GM19099 (cell line): ENCODE results near the gene HBEGF.

Experiments used
- POLR2A ChIP-seq: IDR thresholded peaks from 3 replicates; pipeline ENCODE4 v1.6.1; 2011; ENCODE audit warnings: low read depth; ENCODE audit not compliant: insufficient read length; ENCODE audit errors: extremely low read depth

HBEGF gene

DNA sequence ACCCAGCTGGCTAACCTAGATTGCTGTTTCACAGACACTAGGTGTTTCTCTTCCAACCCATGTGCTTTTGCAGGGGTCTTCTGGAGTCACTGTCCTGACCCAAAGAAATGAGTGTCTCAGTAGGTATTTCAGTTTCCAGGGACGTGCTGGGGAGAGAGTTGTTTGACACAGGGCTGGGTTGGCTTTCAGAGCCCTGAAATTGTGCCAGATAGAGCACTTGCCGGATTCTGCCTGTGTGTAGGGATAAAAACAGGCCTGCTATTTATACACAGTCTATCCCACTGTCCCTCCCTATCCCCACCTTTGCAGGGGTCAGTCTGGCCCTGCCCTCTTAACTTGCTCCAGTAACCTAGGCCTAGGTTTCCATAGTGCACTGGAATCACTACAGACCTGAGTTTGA is 957 bp upstream of the HBEGF start:
- no peak for TF ChIP-seq POLR2A

DNA sequence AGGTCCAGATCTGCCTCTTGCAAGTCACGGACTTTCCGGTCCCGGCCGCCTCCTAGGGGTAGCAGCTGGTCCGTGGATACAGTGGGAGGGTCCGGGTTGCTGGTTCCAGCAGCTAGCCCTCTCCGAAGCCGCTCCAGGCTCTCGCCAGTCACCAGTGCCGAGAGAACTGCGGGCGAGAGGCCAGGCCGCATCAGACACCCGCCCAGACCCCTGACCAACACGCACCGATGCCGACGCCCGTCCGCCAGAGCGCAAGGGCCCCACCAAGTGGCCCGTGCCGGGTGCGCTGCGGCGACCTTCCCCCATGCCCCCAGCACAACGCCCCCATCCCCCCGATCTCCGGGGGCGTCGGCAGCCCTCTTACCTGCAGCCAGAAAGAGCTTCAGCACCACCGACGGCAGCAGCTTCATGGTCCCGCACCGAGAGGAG is 470 bp downstream of the HBEGF start:
- no peak for TF ChIP-seq POLR2A

DNA sequence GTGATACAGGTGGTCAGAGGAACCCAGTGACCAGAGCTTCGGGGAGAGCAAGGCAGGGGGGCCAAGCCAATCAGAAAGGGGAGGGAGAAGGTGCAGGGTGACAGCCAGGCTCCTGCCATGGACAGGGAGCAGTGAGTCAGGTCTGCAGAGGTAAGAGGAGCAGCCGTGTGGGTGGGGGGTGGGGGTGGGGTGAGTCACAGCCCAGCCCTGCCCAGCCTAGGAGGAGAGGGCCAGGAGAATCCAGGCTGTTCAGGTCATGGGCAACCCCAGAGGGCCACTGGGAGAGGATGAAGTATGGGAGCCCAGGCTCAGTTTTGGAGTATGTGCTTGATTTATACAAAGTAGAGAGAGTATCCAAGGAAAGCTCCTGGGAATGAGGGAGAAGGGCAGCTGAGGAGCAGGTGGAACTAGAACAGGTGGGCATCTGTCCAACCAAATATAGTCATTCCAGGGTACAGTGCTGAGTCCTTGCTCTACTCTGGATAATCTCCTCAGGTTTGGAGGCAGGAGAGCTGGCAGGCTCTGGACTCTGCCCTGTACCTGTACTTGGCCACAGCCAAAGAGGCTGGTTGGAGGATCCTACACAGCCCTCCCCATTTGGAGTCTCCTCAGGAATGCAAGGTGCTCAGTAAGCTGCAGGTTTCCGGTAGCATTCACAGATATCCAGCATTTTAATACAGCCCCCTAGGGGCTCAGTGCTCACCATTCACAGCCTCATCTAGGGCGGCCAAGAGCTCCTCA is 1.6 kb downstream of the HBEGF start:
- TF ChIP-seq POLR2A: no peak

DNA sequence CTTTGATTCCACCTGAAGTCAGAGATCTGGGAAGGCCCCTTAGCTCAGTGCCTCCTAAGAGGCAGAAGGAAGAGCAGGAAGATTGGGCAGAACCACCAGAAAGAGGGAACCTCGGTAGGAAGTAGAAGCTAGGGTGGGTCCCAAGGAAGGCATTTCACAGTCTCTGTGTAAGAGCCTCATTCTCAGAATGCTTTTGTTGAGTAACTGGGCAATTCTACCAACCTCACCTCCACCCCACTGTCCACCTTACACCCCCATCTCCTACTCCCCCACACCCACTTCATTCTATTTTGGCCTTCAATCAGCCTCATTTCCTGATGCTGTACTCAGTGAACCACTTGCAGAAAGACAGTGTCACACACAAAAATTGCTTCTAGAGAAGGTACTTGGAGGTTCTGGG is 3.5 kb downstream of the HBEGF start:
- TF ChIP-seq POLR2A: no peak

DNA sequence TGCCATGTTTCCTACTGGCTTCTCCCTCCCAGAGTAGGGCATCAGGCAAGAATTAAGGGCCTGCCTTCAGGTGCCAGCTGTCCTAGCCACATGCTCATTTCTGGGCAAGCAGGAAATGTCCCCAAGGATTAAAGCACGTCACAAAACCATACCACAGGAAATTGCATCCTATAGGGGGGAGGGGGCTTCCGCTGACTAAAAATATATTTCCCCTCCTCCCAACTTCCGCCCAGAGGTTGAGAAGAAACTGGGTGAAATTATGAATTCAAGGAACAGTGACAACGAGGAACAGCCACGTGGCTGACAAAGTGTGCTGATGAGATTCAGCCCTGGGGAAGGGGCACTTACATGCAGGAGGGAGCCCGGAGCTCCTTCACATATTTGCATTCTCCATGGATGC is 4.1 kb downstream of the HBEGF start:
- TF ChIP-seq POLR2A: no peak

DNA sequence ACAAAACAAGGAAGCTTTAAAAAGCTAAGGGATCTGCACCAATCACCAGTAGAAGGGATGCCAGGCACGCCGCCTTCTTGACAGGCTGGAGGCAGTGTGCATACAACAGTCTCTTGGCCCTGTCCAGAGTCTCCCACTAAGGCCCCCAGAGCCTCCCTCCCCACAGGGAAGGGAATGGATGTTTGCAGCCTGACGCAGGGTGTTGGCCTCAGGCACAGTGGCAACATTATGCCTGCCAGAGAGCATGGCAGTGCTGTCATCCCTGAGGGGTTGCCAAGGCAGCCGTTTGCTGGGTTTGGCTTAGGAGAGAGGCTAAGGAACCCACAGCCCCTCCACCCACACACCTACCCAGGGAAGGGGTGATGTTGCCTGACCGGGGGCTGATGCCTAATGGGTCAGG is 4.8 kb downstream of the HBEGF start:
- no peak for TF ChIP-seq POLR2A

DNA sequence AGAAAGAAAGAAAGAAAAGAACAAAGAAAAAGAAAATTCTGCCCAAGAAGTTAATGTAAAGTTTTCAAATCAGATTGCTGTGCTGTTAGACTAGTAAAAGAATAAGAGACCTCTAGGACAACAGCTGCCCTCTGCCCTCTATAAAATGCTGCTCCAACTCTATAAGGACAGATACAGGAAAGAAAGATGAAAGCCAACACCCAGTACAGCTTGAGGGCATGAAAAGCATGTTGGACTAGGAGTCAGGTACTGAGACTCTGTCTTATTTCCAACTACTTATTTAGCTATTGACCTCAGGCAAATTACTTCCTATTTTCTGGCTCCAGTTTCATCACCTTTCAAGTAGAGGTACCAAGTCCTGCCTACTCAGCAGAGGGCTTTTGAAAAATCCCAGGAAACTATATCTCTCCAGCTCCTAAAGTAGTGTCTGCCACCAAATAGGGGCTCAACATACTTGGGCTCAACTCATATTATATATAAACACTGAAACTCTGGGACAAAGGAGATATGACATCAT is 5.7 kb downstream of the HBEGF start:
- TF ChIP-seq POLR2A: no peak

DNA sequence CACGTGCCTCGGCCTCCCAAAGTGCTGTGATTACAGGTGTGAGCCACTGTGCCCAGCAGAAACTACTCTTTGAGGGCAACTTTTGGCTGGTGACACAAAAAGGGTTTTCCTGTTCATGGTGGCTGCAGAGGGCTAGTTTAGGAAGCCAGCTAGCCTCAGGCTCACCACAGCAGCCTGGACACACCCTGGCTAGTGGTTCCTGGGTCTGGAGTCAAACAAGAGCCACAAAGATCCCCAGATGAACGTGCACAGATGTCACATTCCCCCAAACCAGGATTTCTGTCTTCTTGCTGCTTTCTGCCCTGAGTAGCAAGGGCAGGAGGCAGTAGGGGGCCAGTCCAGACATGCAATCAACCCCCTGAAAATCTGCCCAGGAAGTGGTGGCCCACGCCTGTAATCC is 6.8 kb downstream of the HBEGF start:
- no peak for TF ChIP-seq POLR2A

DNA sequence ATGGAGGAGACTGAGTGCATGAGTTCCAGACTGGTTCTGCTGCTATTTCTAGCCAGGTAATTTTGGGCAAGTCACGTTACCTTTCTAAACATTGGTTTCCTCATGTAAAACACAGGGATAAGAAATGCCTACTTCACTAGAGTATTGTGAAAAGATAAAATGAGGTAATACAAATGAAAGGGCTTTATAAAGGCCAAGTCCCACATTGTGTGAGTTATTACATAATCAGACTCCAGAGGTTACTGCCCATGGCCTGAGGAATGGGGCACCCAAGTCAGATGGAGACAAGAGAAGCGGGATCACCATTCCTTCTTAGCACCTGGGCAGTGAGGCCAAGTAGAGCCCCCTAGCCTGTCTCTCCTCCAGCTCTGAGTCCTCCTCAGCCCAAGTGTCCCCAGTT is 7.5 kb downstream of the HBEGF start:
- no peak for TF ChIP-seq POLR2A

DNA sequence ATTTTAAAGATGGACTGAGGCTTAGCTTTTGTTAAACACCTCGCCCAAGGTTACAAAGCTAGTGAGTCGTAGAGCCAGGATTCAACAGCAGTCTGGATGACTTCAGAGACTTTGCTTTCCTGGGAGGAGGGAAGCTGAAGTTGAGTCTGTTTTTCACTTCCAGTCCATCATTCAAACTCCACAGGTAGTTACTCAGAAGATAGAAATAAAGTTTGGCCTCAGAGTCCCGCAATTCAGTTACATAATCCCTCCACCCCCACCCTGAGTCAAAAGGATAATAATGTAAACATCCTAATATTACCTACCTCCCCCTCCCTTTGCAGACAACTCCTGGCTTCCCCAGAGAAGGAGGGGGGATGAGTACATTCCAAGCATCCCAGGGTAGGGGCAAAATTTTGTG is 8.1 kb downstream of the HBEGF start:
- TF ChIP-seq POLR2A: no peak

DNA sequence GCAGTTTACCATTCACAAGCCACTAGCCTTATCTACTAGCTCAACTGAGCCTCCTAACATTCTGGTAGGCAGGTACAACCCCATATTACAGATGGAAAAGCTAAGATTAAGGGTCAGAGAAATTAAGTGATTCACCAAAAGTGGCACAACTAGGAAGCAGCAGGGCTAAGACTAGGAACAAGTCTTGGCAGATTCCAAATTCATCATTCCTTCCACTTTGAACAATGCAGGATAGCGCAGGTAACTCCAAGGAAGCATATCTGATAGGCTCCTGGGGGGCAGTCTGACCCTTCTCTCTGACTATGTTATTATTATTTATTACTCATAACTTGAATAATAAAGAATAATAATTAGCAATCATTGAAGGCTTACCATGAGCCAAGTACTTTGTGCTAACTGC is 8.5 kb downstream of the HBEGF start:
- no peak for TF ChIP-seq POLR2A

DNA sequence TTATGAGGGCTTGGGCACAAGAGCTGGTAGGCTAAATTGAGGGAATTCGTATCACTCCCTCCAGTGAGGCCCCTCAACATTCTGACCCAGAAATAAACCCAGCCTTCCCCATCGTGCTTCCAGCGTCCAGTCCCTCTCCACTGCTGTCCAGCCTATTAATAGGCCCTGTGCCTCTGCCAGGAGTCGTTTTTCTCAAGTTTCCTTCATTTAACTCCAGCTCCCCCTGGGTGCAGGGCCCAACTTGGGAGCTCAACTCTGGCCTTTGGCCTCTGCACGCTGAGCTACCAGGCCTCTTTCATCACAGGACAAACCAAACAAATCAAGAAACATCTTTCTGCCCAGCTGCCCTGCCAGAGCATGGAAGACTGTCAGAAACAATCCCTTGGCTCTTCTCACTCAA is 10.0 kb downstream of the HBEGF start:
- TF ChIP-seq POLR2A: no peak

DNA sequence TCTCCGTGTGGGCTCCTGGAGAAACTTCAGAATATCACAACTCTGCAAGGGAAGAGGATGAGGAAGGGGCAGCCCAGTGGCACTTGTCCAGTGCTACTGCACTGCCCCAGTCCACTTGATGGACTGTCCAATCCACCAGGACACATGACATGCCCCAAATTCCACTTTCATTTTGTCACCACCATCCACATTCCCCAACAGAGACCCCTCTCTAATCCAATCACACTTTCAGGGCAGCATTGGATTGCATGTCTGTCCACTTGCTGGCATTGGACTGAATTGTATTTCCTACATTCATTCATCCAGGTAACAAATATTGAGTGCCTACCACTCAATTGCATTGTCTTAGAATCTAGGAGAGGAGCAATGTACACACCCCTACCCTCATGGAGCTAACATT is 14.8 kb downstream of the HBEGF start:
- no peak for TF ChIP-seq POLR2A

DNA sequence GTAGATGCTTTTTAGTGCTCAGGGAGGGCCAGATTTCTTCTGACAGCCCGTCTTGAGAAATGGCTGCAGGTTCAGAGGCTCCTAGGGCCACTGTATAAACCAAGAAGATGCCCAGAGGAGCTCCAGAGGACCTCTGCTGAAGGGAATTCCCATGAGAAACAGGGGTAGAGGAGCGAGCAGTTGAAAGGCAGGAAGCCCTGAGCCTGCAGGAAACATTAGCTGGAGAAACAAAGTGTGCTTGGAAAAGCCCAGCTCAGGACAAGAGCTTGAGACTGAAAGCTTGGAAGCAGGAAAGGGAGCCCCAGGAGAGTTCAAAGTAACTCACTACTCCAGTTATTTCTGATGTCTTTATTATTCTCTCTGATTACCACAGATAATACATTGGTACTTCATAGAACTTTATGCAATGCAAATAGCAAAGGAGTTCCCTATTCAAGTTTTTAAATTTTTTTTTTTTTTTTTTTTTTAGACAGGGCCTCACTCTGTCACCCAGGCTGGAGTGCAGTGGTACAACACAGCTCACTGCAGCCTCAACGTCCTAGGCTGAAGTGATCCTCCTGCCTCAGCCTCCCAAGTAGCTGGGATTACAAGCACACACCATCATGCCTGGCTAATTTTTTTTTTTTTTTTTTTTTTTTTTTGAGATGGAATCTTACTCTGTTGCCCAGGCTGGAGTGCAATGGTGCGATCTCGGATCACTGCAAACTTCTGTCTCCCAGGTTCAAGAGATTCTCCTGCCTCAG is 16.5 kb downstream of the HBEGF start:
- TF ChIP-seq POLR2A: no peak

DNA sequence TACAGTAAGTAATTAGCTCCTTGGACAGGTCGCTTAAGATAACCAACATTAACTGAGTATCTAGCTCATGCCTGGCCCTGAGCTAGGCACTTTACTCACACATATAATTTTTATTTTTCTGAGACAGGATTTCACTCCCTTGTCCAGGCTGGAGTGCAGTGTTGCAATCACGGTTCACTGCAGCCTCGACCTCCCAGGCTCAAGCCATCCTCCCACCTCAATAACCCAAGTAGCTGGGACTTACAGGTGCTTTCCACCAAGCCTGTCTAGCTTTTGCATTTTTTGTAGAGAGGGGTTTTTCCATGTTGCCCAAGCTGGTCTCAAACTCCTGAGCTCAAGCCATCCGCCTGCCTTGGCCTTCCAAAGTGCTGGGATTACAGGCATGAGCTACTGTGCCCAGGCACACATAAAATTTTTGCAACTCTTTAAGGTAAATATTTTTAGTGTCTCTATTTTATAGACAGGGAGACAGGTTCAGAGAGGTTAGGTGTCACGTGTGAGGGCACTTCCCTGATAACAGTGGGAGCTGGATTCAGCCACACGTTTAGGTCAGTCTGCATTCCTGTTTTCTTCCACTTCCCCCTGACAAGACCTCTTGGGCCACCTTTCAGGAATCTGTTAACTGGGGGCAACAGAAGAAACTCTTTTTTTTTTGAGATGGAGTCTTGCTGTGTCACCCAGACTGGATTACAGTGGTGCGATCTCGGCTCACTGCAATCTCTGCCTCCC is 18.2 kb downstream of the HBEGF start:
- TF ChIP-seq POLR2A: no peak

DNA sequence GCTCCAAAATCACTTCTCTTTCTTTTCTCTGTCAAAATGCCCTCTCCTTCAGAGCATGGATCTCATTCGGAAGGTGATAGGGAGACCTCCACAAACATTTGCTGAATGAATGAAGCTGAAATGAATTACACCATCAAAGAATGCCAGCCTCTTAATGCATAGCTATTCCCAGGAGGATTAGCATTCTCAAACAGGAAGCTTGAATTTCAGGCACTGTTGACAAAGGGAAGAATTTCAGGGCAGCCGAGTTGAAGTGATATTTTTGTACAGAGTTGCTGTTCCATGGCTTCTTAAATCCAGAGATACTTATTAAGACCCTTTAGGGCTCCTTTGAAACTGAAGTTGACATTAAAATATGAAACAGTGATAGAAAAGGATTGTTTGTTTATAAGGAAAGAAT is 18.8 kb downstream of the HBEGF start:
- TF ChIP-seq POLR2A: no peak
